GM23338 (cell line): ENCODE measurements around the gene ACSF3.

Experiments used
- CREB1 ChIP-seq: fragments of 250-450 bp; sonication (Bioruptor Pico); IDR thresholded peaks from 2 replicates; pipeline ENCODE4 v1.5.0; 2020; ENCODE audit warnings: low read depth, mild to moderate bottlenecking, moderate library complexity
- EZH2 ChIP-seq: fragments of 200-600 bp; sonication (generic); IDR thresholded peaks from one replicate; pipeline ENCODE4 v1.8.0; 2017; ENCODE audit warnings: antibody characterized with exemption, mild to moderate bottlenecking, low read depth; ENCODE audit not compliant: unreplicated experiment
- EZH2phosphoT487 ChIP-seq: fragments of 200-600 bp; sonication (generic); IDR thresholded peaks from one replicate; pipeline ENCODE4 v1.8.1; 2018; ENCODE audit warnings: antibody characterized with exemption; ENCODE audit not compliant: unreplicated experiment
- JUNB ChIP-seq: IDR thresholded peaks from one replicate; pipeline ENCODE4 v1.6.1; 2016; ENCODE audit warnings: antibody characterized with exemption; ENCODE audit not compliant: unreplicated experiment
- NANOG ChIP-seq: IDR thresholded peaks from 2 replicates; pipeline ENCODE4 v1.6.1; 2016; ENCODE audit warnings: antibody characterized with exemption, borderline replicate concordance
- POLR2AphosphoS5 ChIP-seq: IDR thresholded peaks from 2 replicates; pipeline ENCODE4 v1.6.1; 2016; ENCODE audit warnings: antibody characterized with exemption, low read depth
- ZNF114 ChIP-seq: fragments of 250-450 bp; sonication (Bioruptor Pico); IDR thresholded peaks from 2 replicates; pipeline ENCODE4 v1.5.0; 2020; ENCODE audit warnings: mild to moderate bottlenecking, moderate library complexity
- ZNF331 ChIP-seq: fragments of 250-450 bp; sonication (Bioruptor Pico); IDR thresholded peaks from 2 replicates; pipeline ENCODE4 v1.5.0; 2020; ENCODE audit warnings: low read depth, mild to moderate bottlenecking, moderate library complexity
- TF ChIP-seq, protein P1 (sequence below), 2 experiments: fragments of 200-600 bp in 1 of 2; sonication (generic) in 1 of 2; conservative IDR thresholded peaks; 2 replicates each; pipeline versions ENCODE4 v1.5.1 to v1.6.1; 2016 to 2017; ENCODE audit warnings: antibody characterized with exemption in 2 of 2, low read depth in 2 of 2, mild to moderate bottlenecking in 2 of 2, moderate library complexity in 1 of 2
- TF ChIP-seq, protein P2 (sequence below): IDR thresholded peaks from one replicate; pipeline ENCODE4 v1.6.1; 2018; ENCODE audit warnings: antibody characterized with exemption; ENCODE audit not compliant: unreplicated experiment
- TF ChIP-seq, protein P3 (sequence below): fragments of 250-450 bp; sonication (Bioruptor Pico); IDR thresholded peaks from 2 replicates; pipeline ENCODE4 v1.5.0; 2020; ENCODE audit warnings: mild to moderate bottlenecking, moderate library complexity
- TF ChIP-seq, protein P4 (sequence below): IDR thresholded peaks from 2 replicates; pipeline ENCODE4 v1.6.1; 2016; ENCODE audit warnings: antibody characterized with exemption

DNA sequence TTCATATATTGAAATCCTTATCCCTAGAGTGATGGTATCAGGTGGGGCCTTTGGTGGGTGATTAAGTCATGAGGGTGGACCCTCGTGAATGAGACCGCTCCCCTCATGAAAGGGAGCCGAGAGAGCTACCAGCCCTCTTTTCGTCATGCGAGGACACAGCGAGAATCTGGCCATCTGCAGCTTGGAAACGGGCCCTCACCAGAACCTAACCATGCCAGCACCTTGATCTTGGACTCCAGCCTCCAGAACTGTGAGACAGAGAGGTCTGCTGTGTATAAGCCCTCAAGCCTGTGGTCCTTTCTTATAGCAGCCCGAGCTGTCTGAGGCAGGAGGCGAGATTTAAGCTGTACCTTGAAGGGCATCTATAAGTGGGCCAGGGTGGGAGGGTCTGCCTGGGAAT, 23.7 kb upstream of the ACSF3 start:
- TF ChIP-seq POLR2AphosphoS5 (no peak), EZH2phosphoT487 (no peak), EZH2 (no peak), JUNB (no peak), CREB1 (no peak), ZNF331 (CRISPR knock-in tag) (no peak), ZNF114 (CRISPR knock-in tag) (no peak), NANOG (no peak)
- TF ChIP-seq, protein P1, sequence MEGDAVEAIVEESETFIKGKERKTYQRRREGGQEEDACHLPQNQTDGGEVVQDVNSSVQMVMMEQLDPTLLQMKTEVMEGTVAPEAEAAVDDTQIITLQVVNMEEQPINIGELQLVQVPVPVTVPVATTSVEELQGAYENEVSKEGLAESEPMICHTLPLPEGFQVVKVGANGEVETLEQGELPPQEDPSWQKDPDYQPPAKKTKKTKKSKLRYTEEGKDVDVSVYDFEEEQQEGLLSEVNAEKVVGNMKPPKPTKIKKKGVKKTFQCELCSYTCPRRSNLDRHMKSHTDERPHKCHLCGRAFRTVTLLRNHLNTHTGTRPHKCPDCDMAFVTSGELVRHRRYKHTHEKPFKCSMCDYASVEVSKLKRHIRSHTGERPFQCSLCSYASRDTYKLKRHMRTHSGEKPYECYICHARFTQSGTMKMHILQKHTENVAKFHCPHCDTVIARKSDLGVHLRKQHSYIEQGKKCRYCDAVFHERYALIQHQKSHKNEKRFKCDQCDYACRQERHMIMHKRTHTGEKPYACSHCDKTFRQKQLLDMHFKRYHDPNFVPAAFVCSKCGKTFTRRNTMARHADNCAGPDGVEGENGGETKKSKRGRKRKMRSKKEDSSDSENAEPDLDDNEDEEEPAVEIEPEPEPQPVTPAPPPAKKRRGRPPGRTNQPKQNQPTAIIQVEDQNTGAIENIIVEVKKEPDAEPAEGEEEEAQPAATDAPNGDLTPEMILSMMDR (conservative IDR thresholded peaks at IDR 0.05; ENCODE audit: low read depth in 2 of 2) = no peak
- TF ChIP-seq, protein P2, sequence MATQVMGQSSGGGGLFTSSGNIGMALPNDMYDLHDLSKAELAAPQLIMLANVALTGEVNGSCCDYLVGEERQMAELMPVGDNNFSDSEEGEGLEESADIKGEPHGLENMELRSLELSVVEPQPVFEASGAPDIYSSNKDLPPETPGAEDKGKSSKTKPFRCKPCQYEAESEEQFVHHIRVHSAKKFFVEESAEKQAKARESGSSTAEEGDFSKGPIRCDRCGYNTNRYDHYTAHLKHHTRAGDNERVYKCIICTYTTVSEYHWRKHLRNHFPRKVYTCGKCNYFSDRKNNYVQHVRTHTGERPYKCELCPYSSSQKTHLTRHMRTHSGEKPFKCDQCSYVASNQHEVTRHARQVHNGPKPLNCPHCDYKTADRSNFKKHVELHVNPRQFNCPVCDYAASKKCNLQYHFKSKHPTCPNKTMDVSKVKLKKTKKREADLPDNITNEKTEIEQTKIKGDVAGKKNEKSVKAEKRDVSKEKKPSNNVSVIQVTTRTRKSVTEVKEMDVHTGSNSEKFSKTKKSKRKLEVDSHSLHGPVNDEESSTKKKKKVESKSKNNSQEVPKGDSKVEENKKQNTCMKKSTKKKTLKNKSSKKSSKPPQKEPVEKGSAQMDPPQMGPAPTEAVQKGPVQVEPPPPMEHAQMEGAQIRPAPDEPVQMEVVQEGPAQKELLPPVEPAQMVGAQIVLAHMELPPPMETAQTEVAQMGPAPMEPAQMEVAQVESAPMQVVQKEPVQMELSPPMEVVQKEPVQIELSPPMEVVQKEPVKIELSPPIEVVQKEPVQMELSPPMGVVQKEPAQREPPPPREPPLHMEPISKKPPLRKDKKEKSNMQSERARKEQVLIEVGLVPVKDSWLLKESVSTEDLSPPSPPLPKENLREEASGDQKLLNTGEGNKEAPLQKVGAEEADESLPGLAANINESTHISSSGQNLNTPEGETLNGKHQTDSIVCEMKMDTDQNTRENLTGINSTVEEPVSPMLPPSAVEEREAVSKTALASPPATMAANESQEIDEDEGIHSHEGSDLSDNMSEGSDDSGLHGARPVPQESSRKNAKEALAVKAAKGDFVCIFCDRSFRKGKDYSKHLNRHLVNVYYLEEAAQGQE = no peak
- TF ChIP-seq, protein P3, sequence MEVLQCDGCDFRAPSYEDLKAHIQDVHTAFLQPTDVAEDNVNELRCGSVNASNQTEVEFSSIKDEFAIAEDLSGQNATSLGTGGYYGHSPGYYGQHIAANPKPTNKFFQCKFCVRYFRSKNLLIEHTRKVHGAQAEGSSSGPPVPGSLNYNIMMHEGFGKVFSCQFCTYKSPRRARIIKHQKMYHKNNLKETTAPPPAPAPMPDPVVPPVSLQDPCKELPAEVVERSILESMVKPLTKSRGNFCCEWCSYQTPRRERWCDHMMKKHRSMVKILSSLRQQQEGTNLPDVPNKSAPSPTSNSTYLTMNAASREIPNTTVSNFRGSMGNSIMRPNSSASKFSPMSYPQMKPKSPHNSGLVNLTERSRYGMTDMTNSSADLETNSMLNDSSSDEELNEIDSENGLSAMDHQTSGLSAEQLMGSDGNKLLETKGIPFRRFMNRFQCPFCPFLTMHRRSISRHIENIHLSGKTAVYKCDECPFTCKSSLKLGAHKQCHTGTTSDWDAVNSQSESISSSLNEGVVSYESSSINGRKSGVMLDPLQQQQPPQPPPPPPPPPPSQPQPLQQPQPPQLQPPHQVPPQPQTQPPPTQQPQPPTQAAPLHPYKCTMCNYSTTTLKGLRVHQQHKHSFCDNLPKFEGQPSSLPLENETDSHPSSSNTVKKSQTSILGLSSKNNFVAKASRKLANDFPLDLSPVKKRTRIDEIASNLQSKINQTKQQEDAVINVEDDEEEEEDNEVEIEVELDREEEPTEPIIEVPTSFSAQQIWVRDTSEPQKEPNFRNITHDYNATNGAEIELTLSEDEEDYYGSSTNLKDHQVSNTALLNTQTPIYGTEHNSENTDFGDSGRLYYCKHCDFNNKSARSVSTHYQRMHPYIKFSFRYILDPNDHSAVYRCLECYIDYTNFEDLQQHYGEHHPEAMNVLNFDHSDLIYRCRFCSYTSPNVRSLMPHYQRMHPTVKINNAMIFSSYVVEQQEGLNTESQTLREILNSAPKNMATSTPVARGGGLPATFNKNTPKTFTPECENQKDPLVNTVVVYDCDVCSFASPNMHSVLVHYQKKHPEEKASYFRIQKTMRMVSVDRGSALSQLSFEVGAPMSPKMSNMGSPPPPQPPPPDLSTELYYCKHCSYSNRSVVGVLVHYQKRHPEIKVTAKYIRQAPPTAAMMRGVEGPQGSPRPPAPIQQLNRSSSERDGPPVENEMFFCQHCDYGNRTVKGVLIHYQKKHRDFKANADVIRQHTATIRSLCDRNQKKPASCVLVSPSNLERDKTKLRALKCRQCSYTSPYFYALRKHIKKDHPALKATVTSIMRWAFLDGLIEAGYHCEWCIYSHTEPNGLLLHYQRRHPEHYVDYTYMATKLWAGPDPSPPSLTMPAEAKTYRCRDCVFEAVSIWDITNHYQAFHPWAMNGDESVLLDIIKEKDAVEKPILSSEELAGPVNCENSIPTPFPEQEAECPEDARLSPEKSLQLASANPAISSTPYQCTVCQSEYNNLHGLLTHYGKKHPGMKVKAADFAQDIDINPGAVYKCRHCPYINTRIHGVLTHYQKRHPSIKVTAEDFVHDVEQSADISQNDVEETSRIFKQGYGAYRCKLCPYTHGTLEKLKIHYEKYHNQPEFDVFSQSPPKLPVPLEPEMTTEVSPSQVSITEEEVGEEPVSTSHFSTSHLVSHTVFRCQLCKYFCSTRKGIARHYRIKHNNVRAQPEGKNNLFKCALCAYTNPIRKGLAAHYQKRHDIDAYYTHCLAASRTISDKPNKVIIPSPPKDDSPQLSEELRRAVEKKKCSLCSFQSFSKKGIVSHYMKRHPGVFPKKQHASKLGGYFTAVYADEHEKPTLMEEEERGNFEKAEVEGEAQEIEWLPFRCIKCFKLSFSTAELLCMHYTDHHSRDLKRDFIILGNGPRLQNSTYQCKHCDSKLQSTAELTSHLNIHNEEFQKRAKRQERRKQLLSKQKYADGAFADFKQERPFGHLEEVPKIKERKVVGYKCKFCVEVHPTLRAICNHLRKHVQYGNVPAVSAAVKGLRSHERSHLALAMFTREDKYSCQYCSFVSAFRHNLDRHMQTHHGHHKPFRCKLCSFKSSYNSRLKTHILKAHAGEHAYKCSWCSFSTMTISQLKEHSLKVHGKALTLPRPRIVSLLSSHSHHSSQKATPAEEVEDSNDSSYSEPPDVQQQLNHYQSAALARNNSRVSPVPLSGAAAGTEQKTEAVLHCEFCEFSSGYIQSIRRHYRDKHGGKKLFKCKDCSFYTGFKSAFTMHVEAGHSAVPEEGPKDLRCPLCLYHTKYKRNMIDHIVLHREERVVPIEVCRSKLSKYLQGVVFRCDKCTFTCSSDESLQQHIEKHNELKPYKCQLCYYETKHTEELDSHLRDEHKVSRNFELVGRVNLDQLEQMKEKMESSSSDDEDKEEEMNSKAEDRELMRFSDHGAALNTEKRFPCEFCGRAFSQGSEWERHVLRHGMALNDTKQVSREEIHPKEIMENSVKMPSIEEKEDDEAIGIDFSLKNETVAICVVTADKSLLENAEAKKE (CRISPR knock-in tag) = no peak
- TF ChIP-seq, protein P4, sequence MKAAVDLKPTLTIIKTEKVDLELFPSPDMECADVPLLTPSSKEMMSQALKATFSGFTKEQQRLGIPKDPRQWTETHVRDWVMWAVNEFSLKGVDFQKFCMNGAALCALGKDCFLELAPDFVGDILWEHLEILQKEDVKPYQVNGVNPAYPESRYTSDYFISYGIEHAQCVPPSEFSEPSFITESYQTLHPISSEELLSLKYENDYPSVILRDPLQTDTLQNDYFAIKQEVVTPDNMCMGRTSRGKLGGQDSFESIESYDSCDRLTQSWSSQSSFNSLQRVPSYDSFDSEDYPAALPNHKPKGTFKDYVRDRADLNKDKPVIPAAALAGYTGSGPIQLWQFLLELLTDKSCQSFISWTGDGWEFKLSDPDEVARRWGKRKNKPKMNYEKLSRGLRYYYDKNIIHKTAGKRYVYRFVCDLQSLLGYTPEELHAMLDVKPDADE = no peak
